Hippocampal formation (tissue), 2 donors: ENCODE measurements around the gene FOXQ1.

ENCODE experiments used
- DNase-seq, 2 donors: peaks; one replicate each; lab custom pipeline; 2025; lab: John Stamatoyannopoulos, UW

FOXQ1 gene

GRCh38 chr6:1311400-1312202, at the start of gene FOXQ1:
Gene FOXQ1, plus strand, starts transcription at chr6:1312098. Its CDS starts 607 bp downstream, at chr6:1312705.
- no peak for DNase-seq

GRCh38 chr6:1262704-1263038, 49.2 kb upstream of the FOXQ1 start:
- DNase-seq: no peak

GRCh38 chr6:1263039-1263849, 48.7 kb upstream of the FOXQ1 start:
- no peak for DNase-seq

- no peak for DNase-seq
Observed at GRCh38 chr6:1263850-1264377, 48.0 kb upstream of the FOXQ1 start.

- no peak for DNase-seq
Observed at GRCh38 chr6:1264619-1265445, 47.1 kb upstream of the FOXQ1 start.

- DNase-seq: no peak
Observed at GRCh38 chr6:1266686-1267056, 45.2 kb upstream of the FOXQ1 start.

GRCh38 chr6:1267057-1267732, 44.7 kb upstream of the FOXQ1 start:
- no peak for DNase-seq

- DNase-seq: no peak
Observed at GRCh38 chr6:1267790-1268762, 43.8 kb upstream of the FOXQ1 start.

- no peak for DNase-seq
Observed at GRCh38 chr6:1271071-1271763, 40.7 kb upstream of the FOXQ1 start.

- no peak for DNase-seq
Observed at GRCh38 chr6:1278061-1278720, 33.7 kb upstream of the FOXQ1 start.

- no peak for DNase-seq
Observed at GRCh38 chr6:1279065-1279464, 32.8 kb upstream of the FOXQ1 start.

GRCh38 chr6:1280666-1281300, 31.1 kb upstream of the FOXQ1 start:
- no peak for DNase-seq

- no peak for DNase-seq
Observed at GRCh38 chr6:1281746-1282145, 30.2 kb upstream of the FOXQ1 start.

GRCh38 chr6:1283501-1283900, 28.4 kb upstream of the FOXQ1 start:
- no peak for DNase-seq

- no peak for DNase-seq
Observed at GRCh38 chr6:1285556-1285955, 26.3 kb upstream of the FOXQ1 start.

- DNase-seq: no peak
Observed at GRCh38 chr6:1285956-1286355, 25.9 kb upstream of the FOXQ1 start.

- DNase-seq: no peak
Observed at GRCh38 chr6:1287103-1287591, 24.8 kb upstream of the FOXQ1 start.

GRCh38 chr6:1290086-1290485, 21.8 kb upstream of the FOXQ1 start:
- no peak for DNase-seq

- no peak for DNase-seq
Observed at GRCh38 chr6:1290805-1291204, 21.1 kb upstream of the FOXQ1 start.
